M059J (cell line): ENCODE measurements around the gene SEMA4D. TPM values are rescaled to one million over a fixed set of nuclear protein-coding genes. Genes with fewer than 3 reads are reported as not detected.

ENCODE experiments used
- DNase-seq: peaks from one replicate; pipeline ENCODE4 v3.0.0-alpha.2; 2012; ENCODE audit warnings: low read depth
- total RNA-seq: library from RNA; depleted of rRNA; stranded (reverse); fragments of >200 nt; shearing (Covaris generic); gene quantifications from 2 replicates; pipeline ENCODE4 v1.2.3, GENCODE V29; 2014

Gene SEMA4D
- total RNA-seq, 1 experiment from 2014 or later = 14.3 TPM

GRCh38 chr9:89357331-89358197 is 140.3 kb downstream of the SEMA4D start:
- no peak for DNase-seq

GRCh38 chr9:89356782-89357181 is 141.1 kb downstream of the SEMA4D start:
- DNase-seq = no peak

DNA sequence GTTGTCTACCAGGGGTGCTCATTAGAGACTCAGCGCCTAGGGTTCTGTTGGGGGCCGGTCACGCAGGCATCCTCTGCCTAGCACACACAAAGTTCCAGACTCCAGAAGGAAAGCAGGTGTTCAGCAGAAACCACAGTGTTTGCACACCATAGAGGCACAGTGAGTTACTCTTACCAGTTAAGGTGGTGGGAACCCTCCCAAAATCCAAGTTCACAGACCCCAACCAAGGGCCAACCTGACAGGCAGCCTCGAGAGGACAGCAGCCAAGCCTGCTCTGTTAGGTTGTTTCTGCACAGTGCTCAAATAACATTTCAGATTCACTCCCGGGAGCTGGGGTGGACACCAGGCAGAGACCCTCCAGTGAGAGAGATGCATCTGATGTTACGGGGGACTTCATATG is 143.4 kb downstream of the SEMA4D start:
- no peak for DNase-seq

GRCh38 chr9:89353989-89354388 is 143.9 kb downstream of the SEMA4D start:
- DNase-seq = no peak

GRCh38 chr9:89352874-89353649 is 144.9 kb downstream of the SEMA4D start:
- DNase-seq = no peak

- no peak for DNase-seq
Observed at GRCh38 chr9:89352451-89352850, 145.5 kb downstream of the SEMA4D start.

DNA sequence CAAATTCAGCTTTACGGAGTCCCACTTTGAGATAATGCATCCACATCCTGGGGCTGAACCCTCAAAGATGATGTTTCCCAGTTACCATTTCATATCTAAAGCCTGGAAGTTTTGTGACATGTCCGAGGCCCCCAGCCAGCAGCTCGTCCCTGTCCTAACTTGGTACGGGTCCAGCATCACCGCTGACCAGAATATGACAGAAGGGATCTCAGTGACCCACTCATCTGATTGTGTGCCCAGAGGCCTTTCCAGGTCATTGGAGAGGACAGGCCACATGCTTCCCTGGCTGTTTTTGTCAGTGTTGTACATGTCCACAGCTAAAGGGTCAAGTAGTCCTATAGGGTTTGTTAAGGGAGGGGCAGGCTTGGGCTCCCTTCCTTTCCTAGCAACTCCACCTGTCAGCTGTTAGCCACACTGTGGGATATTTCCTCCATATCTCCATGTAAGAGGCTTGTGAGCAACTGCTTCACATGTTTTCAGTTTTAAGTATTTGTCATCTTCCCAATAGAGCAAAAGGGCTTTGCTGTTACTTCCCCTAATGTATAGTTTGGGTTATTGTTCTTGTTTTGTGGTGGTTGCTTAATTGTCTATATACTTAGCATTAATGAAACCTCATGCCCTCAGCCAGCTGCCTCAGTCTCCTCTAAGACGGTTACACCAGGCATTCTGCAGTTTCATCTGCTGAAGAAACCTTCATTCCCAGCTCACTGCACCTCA is 146.2 kb downstream of the SEMA4D start:
- no peak for DNase-seq

DNA sequence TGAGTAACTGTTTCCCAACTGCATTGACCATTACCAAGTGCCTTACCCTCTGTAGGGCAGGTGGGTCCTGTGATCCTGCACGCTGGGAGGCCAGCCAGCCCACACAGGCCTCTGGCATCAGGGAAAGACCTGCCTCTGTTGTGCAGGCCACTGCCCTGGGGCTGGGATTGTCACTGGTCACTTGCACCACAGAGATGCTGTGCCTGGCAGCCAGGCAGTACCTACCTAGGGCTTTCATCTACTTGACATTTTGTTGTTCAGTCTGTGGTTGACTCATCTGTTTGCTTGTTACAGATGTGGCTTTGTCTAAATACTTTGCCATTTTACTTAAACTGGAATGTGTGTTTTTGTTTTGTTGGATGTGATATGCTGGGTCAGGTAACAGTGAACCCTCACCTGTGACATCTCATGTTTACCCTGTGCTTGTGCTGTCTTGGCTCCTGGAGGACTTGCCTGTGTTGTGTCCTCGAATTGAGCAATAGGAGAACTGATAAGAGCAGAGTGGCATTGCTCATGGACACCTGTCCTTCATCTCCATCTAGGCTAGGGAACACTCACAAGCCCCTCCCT is 146.8 kb downstream of the SEMA4D start:
- no peak for DNase-seq

DNA sequence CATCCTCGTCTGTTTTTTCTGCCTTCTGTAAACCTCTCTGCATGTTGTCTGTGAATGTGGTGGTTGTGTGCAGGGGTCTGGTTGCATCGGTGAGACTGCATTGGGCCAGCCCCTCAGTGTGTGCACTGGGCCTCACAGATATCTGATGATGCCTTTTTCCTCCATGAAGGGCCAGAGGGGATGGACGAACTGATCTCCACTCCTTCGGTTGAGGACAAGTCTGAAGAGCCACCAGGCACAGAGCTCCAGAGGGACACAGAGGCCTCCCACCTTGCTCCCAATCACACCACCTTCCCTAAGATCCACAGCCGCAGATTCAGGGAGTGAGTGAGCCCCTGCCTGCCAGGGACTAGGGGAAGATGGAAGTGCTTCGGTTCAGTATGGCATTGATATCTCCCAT is 148.3 kb downstream of the SEMA4D start:
- no peak for DNase-seq

GRCh38 chr9:89347651-89348050 is 150.3 kb downstream of the SEMA4D start:
- DNase-seq = no peak

DNA sequence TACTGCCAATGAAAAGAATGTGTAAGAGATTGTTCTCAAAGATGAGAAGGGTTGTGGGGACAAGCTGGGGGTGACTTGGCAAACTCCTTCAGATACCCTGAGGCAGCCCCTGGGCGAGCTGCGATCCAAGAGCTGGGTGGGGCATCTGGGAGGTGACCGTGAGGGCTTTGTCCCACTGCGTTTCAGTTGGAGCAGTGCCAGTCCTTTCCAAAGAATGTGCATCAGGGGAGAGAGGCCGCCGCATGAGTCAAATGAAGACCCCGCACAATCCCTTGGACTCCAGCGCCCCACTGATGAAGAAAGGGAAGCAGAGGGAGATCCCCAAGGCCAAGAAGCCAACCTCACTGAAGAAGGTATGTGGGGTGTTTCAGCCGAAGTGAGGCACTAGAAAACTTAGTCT is 151.2 kb downstream of the SEMA4D start:
- no peak for DNase-seq

DNA sequence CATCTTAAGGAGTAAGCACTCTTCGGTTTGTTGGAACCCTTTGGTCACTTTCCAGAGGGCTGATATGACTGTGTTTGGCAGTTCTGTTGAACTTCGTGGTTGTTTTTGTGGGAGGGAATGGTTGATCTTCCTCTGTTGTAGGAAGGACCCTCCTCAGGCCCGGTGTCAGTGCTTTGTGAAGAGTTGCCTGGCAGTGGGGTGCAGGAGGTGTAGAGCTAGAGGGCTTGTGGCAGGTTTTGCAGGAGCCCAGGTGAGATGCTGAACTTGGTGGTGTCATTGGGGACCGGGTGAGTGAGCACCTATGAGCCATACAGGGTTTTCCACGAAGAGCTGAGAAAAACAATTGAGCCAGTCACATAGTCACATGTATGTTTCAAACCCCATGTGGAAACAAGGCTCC is 152.4 kb downstream of the SEMA4D start:
- DNase-seq = no peak

DNA sequence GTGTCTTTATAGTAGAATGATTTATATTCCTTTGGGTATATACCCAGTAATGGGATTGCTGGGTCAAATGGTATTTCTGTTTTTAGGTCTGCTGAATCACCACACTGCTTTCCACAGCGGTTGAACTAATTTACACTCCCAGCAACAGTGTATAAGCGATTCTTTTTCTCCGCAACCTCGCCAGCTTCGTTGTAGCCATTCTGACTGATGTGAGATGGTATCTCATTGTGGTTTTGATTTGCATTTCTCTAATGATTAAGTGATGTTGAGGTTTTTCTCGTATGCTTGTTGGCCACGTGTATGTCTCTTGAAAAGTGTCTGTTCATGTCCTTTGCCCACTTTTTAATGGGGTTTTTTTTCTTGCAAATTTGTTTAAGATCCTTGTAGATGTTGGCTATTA is 154.1 kb downstream of the SEMA4D start:
- DNase-seq = peak; percentile 52

DNA sequence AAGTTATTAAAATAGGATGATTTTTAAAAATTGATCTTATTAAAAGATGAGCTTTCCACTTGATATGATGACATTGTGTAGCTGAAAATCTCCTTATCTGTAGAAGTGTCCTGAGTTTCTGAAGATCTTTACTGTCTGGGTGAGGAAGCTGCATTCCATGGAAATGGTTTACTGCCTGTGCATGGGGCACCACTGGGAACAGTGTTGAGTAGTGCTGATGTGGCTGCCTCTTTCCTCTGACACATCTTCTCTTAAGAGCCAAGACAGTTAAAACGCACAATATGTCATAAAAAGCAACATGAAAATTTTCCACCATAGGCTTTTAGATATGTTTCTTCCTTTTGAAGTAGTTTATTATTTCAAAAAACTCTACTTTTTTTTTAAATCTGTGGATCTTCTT is 155.0 kb downstream of the SEMA4D start:
- DNase-seq = no peak

GRCh38 chr9:89342213-89342612 is 155.7 kb downstream of the SEMA4D start:
- DNase-seq = no peak

DNA sequence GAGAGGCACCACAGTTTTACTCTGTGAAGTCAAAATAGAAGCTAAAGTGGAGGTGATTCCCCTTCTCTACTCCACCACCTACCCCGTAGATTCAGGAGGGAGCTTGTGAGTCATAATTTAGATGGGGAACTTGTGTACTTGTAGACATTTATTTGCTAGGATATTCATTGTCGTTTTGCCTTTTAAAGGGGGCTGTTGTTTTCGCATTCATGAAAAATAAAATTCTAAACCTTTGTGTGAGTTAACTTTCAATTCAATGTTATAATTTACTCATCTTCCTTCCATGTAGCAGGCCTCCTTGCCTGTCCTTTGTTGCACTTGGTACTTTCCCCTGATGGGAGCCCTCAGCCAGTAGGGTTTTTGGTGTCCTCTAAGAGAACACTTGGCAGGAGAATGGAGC is 157.6 kb downstream of the SEMA4D start:
- DNase-seq = no peak

DNA sequence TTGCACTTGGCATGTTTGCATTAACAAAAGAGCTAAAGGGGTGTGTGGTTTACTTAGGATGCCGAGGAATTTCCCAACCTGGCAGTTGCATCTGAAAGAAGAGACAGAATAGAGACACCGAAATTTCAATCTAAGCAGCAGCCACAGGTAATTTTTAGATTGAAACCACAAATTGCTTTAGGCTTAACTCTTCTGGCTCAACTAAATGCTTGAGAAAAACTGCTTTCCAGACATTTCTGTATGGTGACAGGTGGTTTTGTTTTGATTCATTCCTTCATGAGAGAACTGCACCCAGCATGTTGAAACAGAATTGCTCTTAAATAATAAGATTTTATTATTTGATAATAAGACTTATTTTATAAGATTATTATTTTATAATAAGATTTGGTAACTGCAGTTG is 158.1 kb downstream of the SEMA4D start:
- DNase-seq = no peak

DNA sequence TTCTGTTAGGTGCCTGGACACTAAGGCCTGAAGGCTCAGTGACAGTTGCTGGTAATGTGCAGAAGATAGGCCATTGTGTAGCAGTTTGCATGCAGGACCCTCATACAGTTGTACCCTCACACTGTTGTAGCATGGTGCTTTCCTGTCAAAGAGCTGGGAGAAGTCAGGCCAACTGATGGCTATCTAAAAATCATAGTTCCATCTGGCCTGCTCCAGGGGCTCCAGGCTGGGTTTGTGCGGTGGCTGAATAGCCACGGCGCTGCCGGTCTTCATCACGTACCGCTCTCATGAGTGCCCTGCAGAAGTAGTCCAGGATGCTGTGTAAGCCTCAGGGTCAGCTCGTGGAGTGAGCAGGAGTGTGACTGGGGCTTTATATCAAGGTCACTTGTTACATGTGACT is 167.4 kb downstream of the SEMA4D start:
- no peak for DNase-seq

DNA sequence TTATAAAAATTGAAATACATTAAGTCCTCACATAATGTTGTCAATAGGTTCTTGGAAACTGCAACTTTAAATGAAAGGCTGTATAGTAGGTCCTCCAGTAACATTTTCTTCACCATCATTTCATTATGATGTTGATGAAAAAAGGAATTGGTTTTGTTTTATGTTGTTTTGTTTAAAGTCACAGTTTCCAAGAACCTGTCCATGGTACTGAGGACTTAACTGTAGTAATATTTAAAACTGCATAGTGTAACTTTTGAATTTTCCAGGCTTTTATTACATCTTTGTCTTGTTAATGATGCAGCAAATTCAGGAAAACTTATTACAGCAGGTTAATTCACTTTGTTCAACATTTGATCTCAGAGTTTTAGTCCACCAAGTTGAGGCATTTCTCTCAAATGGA is 168.0 kb downstream of the SEMA4D start:
- DNase-seq = no peak

- peak; percentile 61 for DNase-seq
Observed at GRCh38 chr9:89328064-89328463, 169.8 kb downstream of the SEMA4D start.

DNA sequence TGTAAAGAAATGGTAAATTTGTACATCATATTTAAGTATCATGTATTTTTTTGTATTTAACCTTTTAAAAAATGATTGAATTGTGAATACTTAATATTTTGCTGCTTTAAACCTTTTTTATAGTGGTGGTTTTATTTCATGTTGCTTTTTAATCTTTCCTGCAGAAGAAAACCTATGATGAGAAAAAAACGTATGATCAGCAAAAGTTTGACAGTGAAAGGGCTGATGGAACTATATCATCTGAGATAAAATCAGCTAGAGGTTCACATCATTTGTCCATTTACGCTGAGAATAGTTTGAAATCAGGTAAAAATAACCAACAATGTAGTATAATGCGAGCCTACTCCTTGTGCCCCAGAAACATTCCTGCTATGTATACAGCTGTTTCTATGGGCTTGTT is 172.2 kb downstream of the SEMA4D start:
- no peak for DNase-seq

DNA sequence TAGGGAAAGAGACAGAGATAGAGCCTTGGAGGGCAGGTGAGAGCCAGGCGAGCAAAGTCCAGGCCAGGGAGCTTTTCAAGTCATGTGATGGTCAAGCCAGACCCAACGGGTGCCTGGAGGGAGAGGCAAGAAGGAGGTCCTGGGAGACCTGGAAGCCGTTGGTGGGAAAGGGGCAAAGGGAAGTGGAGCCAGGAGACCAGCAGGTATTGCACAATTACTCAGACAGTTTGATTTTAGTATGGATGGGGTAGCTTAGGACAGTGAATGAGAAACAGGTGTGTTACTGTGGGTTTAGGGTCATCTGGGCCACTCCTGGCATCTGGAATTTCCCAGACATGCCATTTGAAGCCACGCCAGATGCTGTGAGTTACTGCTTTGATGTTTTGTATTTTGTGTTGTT is 174.5 kb downstream of the SEMA4D start:
- no peak for DNase-seq
